ENCODE measurements around the gene STX1A.
"Not testable (repeated sequence)": the region's sequence is repeated elsewhere in the genome, so short reads cannot be mapped to it uniquely, and the experiment has no call there.

GRCh38 chr7:73722182-73722581 is 2.7 kb upstream of the STX1A start:
- TF ChIP-seq CTCF, POLR2A (IDR thresholded peaks at IDR 0.05): not testable (repeated sequence)
